ENCODE results near the gene NUB1. TPM values are rescaled to one million over a fixed set of nuclear protein-coding genes. Genes with fewer than 3 reads are reported as not detected.

The NUB1 gene
- total RNA-seq, 1 donor from 2014 or later = 41.6 TPM

DNA sequence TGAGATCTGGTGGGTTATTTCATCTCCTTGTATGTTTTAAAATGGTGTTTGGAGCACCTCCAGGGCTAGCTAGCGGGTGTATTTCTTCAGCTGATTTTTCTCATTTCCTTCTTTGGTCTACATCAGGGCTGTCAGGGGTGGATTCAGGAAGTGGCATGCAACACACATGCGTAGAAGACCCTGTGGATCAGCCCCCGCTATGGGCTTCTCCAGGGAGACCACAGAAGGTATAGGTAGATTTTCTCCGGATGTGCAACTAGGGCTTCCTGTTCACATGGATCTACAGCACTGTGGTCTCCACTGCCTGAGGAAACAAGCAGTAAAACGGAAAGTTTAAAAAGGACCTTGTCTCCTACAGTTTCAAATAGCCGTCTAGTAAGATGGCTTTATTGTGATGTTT, 10.4 kb downstream of the NUB1 start:
- Histone ChIP-seq H3K27me3 (ENCODE audit: insufficient read depth, low read length) (no peaks in the 10 kb centered on the region), H3K9me3 (ENCODE audit: insufficient read depth, low read depth, low read length) (no peaks in the 10 kb centered on the region), H3K27ac (ENCODE audit: low read depth, low read length) (no peak overlapping the region), H4K20me1 (ENCODE audit: insufficient read depth, low read length) (peaks cover 25% of the 10 kb centered on the region), H3K4me1 (ENCODE audit: insufficient read depth, low read length) (no peaks in the 10 kb centered on the region), H2AFZ (ENCODE audit: low read depth, low read length) (no peak overlapping the region), H3K4me2 (ENCODE audit: low read length) (no peak overlapping the region), H3K4me3 (ENCODE audit: insufficient read depth, low read depth, low read length) (no peak overlapping the region), H3K79me2 (ENCODE audit: insufficient read depth, low read length) (no peaks in the 10 kb centered on the region), H3K36me3 (ENCODE audit: insufficient read depth, low read length) (peaks cover 47% of the 10 kb centered on the region), H3K9ac (ENCODE audit: low read length) (no peak overlapping the region)
- Mint-ChIP-seq H3K27me3 (ENCODE audit: low read depth, unreplicated experiment) (no peaks in the 10 kb centered on the region), H3K4me1 (ENCODE audit: low read depth, unreplicated experiment) (no peaks in the 10 kb centered on the region), H3K36me3 (ENCODE audit: low read depth, unreplicated experiment) (peaks cover 17% of the 10 kb centered on the region), H3K27ac (ENCODE audit: unreplicated experiment) (no peak overlapping the region), H3K9me3 (ENCODE audit: unreplicated experiment) (no peaks in the 10 kb centered on the region), H3K4me3 (ENCODE audit: unreplicated experiment) (no peak overlapping the region)
- DNase-seq (ENCODE audit: low read depth) = no peak
- TF ChIP-seq, protein P1, sequence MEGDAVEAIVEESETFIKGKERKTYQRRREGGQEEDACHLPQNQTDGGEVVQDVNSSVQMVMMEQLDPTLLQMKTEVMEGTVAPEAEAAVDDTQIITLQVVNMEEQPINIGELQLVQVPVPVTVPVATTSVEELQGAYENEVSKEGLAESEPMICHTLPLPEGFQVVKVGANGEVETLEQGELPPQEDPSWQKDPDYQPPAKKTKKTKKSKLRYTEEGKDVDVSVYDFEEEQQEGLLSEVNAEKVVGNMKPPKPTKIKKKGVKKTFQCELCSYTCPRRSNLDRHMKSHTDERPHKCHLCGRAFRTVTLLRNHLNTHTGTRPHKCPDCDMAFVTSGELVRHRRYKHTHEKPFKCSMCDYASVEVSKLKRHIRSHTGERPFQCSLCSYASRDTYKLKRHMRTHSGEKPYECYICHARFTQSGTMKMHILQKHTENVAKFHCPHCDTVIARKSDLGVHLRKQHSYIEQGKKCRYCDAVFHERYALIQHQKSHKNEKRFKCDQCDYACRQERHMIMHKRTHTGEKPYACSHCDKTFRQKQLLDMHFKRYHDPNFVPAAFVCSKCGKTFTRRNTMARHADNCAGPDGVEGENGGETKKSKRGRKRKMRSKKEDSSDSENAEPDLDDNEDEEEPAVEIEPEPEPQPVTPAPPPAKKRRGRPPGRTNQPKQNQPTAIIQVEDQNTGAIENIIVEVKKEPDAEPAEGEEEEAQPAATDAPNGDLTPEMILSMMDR (IDR thresholded peaks at IDR 0.05; ENCODE audit: insufficient read depth, low read depth, low read length) = no peak
- TF ChIP-seq EZH2 (IDR thresholded peaks at IDR 0.05; ENCODE audit: insufficient read depth, low read length) = no peak
- FAIRE-seq = no peak

DNA sequence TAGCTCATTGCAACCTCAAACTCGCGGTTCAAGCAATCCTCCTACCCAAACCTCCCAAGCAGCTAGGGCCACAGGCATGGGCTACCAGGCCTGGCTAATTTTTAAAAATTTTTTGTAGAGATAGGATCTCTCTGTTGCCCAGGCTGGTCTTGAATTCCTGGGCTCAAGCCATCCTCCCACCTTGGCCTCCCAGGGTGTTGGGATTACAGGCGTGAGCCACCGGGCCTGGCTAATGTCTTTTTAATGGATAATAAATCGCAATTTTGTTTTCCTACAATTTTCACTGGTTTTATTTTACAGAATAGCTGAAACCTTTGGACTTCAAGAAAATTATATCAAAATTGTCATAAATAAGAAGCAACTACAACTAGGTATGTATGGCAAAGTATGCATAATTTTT, 10.9 kb downstream of the NUB1 start:
- Histone ChIP-seq H3K4me1 (ENCODE audit: insufficient read depth, low read length) (no peaks in the 10 kb centered on the region), H3K36me3 (ENCODE audit: insufficient read depth, low read length) (peaks cover 45% of the 10 kb centered on the region), H3K79me2 (ENCODE audit: insufficient read depth, low read length) (no peaks in the 10 kb centered on the region), H3K4me3 (ENCODE audit: insufficient read depth, low read depth, low read length) (no peak overlapping the region), H3K27ac (ENCODE audit: low read depth, low read length) (no peak overlapping the region), H3K9ac (ENCODE audit: low read length) (no peak overlapping the region), H3K9me3 (ENCODE audit: insufficient read depth, low read depth, low read length) (no peaks in the 10 kb centered on the region), H2AFZ (ENCODE audit: low read depth, low read length) (no peak overlapping the region), H4K20me1 (ENCODE audit: insufficient read depth, low read length) (peaks cover 25% of the 10 kb centered on the region), H3K27me3 (ENCODE audit: insufficient read depth, low read length) (no peaks in the 10 kb centered on the region), H3K4me2 (ENCODE audit: low read length) (no peak overlapping the region)
- no peak overlapping the region for H3K27ac Mint-ChIP-seq (ENCODE audit: unreplicated experiment)
- H3K4me1 Mint-ChIP-seq (ENCODE audit: low read depth, unreplicated experiment) = no peaks in the 10 kb centered on the region
- H3K9me3 Mint-ChIP-seq (ENCODE audit: unreplicated experiment) = no peaks in the 10 kb centered on the region
- no peak for TF ChIP-seq EZH2 (IDR thresholded peaks at IDR 0.05; ENCODE audit: insufficient read depth, low read length)
- TF ChIP-seq, protein P1 (IDR thresholded peaks at IDR 0.05; ENCODE audit: insufficient read depth, low read depth, low read length) = no peak
- H3K27me3 Mint-ChIP-seq (ENCODE audit: low read depth, unreplicated experiment) = no peaks in the 10 kb centered on the region
- no peak for DNase-seq (ENCODE audit: low read depth)
- H3K4me3 Mint-ChIP-seq (ENCODE audit: unreplicated experiment) = no peak overlapping the region
- no peak for FAIRE-seq
- peaks cover 17% of the 10 kb centered on the region for H3K36me3 Mint-ChIP-seq (ENCODE audit: low read depth, unreplicated experiment)

DNA sequence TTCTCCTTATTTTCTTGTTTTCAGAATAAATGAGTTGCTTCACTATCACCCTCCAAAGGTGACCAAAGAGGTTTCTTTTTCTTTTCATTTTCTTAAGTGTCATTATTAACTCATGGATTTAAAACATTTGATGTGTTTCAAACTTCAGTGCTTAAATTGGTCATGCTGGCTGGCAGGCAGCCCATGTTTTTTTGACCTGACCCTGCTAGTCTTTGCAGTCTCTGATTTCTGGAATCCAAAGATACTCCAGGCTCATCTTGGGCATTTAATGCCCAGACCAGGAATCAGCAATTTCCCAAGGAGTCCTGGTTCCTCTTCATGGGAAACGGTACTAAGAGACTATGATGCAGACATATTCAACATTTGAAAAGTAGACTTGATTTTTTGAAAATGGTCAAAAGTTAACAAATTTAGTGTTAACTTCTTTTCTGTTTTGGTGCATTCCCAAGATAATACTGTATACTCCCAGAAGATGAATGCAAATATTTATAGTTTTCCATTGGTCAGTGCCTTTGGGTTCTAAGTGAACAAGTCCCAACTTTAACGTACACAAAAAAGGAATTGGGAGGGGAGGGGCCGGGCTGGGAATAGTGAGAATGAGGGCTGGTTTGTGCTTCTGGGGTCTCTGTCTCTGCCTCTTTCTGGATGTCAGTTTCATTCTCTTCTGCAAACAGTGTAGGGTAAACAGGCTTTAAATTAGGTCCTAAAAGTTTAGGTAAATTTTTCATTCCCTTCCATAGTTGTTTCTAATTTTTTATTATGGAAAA, 19.8 kb downstream of the NUB1 start:
- H3K4me1 Mint-ChIP-seq (ENCODE audit: low read depth, unreplicated experiment) = peaks cover 13% of the 10 kb centered on the region
- no peak for DNase-seq (ENCODE audit: low read depth)
- no peak overlapping the region for H3K4me3 Mint-ChIP-seq (ENCODE audit: unreplicated experiment)
- Histone ChIP-seq H3K9me3 (ENCODE audit: insufficient read depth, low read depth, low read length) (no peaks in the 10 kb centered on the region), H3K4me2 (ENCODE audit: low read length) (no peak overlapping the region), H3K4me3 (ENCODE audit: insufficient read depth, low read depth, low read length) (no peak overlapping the region), H3K27ac (ENCODE audit: low read depth, low read length) (no peak overlapping the region), H3K4me1 (ENCODE audit: insufficient read depth, low read length) (no peaks in the 10 kb centered on the region), H3K79me2 (ENCODE audit: insufficient read depth, low read length) (no peaks in the 10 kb centered on the region), H3K36me3 (ENCODE audit: insufficient read depth, low read length) (peaks cover 9% of the 10 kb centered on the region), H3K9ac (ENCODE audit: low read length) (no peak overlapping the region), H3K27me3 (ENCODE audit: insufficient read depth, low read length) (no peaks in the 10 kb centered on the region), H2AFZ (ENCODE audit: low read depth, low read length) (no peak overlapping the region), H4K20me1 (ENCODE audit: insufficient read depth, low read length) (no peaks in the 10 kb centered on the region)
- H3K27ac Mint-ChIP-seq (ENCODE audit: unreplicated experiment) = no peak overlapping the region
- H3K9me3 Mint-ChIP-seq (ENCODE audit: unreplicated experiment) = peaks cover 4% of the 10 kb centered on the region
- FAIRE-seq = no peak
- peaks cover 34% of the 10 kb centered on the region for H3K36me3 Mint-ChIP-seq (ENCODE audit: low read depth, unreplicated experiment)
- H3K27me3 Mint-ChIP-seq (ENCODE audit: low read depth, unreplicated experiment) = no peaks in the 10 kb centered on the region
- TF ChIP-seq EZH2 (IDR thresholded peaks at IDR 0.05; ENCODE audit: insufficient read depth, low read length) = no peak
- TF ChIP-seq, protein P1 (IDR thresholded peaks at IDR 0.05; ENCODE audit: insufficient read depth, low read depth, low read length) = no peak

Data from astrocyte (in vitro differentiated cells and primary cell).